Measurements from ENCODE around the gene AP1M1.

The AP1M1 gene

DNA sequence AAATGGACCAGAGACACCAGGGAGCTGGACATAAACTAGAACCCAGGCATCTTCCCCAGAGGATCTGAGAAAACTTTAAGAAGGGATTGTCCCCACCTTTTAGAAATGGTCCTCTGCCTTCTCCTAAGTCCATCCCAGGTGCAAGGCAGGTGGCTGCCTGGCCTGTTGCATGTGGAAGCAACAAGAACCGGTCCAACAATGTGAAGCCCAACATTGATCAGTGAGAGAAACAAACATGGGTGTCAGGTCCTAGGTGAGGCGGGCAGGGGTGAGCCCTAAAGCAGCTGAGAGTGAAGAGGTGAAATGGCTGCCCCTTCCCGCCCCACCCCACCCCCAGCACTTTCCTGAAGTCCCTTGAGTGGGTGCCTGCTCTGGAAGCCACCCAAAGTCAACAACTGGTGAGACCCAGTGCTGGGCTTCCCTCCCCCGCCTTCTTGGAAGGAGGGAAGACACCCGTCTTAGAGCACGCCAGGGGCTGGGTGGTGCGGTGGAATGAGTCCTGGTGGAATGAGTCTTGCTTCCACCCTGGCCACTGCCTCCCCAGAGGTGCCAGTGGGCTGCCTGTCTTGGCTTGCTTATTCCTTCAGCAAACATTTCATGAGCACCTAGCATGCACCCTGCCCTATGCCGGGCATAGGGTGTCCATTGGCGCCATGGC, 1.7 kb downstream of the AP1M1 start:
- Histone ChIP-seq H3K4me3 (ENCODE audit: low read depth, low read length) (no peak overlapping the region), H3K4me1 (peaks cover 14% of the 10 kb centered on the region), H3K36me3 (ENCODE audit: control insufficient read depth, insufficient read depth, low read length) (no peaks in the 10 kb centered on the region), H3K27ac (no peak overlapping the region), H3K27me3 (ENCODE audit: control insufficient read depth, insufficient read depth, low read length) (no peaks in the 10 kb centered on the region), H3K9ac (no peak overlapping the region), H2AFZ (no peak overlapping the region), H3K9me3 (ENCODE audit: control insufficient read depth, low read length) (no peaks in the 10 kb centered on the region), H3K4me2 (ENCODE audit: low read length) (no peak overlapping the region), H3K79me2 (peaks cover 13% of the 10 kb centered on the region)
- TF ChIP-seq CTCF (IDR thresholded peaks at IDR 0.05), result no peak

DNA sequence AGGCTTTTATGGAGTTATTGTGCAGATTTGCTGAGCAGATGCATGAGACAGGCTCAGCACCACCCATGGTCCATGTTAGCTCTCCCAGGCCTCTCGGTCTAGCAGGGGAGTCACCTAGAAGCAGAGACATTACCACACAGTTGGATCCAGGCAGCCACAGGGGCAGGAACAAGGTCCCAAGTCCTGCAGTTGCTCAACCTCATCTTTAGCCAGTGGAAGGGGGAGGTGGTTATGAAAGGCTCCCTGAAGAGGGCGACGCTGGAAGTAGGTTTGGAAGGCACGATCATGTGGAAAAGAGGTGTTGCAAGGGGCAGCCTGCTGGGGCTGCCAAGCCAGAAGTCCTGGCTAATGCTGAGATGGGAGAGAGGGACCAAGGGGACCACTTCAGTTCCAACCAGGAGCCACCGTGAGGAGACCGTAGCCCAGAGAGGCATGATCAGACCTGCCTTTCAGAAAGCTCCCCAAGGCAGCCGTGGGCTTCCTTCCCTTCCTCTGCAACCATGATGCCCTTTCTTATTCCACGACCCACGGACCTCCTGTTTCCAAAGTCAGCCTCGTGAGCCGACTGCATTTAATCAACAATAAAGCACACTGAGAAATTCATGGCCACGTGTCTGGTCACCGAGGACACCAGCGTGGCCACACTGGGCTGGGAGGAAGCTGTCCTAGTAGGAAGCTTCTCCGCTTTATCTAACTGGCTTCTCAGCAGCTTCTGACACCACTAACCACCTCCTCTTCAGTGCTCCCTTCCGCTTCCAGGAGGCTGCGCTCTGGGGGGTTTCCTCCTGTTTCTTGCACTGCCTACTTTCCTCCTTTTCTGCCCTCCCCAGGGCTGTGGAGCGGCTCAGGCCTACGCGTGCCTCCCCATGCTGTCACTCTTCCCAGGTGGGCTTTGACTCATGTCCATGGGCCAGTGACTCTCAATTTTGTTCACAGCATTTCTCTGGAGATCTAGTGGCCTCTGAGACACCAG, 2.6 kb downstream of the AP1M1 start:
- H3K27ac ChIP-seq, result no peak overlapping the region
- peaks cover 14% of the 10 kb centered on the region for H3K4me1 ChIP-seq
- H3K9ac ChIP-seq, result no peak overlapping the region

GRCh38 chr19:16201011-16201391, 3.3 kb downstream of the AP1M1 start:
- Histone ChIP-seq H3K27me3 (ENCODE audit: control insufficient read depth, insufficient read depth, low read length) (no peaks in the 10 kb centered on the region), H3K4me2 (ENCODE audit: low read length) (no peak overlapping the region), H3K4me3 (ENCODE audit: low read depth, low read length) (no peak overlapping the region), H3K9ac (no peak overlapping the region), H3K36me3 (ENCODE audit: control insufficient read depth, insufficient read depth, low read length) (no peaks in the 10 kb centered on the region), H3K4me1 (peaks cover 14% of the 10 kb centered on the region), H3K27ac (no peak overlapping the region), H3K9me3 (ENCODE audit: control insufficient read depth, low read length) (no peaks in the 10 kb centered on the region), H2AFZ (no peak overlapping the region), H3K79me2 (peaks cover 17% of the 10 kb centered on the region)
- TF ChIP-seq CTCF (IDR thresholded peaks at IDR 0.05), result no peak

More for the DNA sequence above, 2.6 kb downstream of the AP1M1 start:
- Histone ChIP-seq H3K4me3 (ENCODE audit: low read depth, low read length) (no peak overlapping the region), H3K4me2 (ENCODE audit: low read length) (no peak overlapping the region), H3K27me3 (ENCODE audit: control insufficient read depth, insufficient read depth, low read length) (no peaks in the 10 kb centered on the region), H3K9me3 (ENCODE audit: control insufficient read depth, low read length) (no peaks in the 10 kb centered on the region), H3K79me2 (peaks cover 13% of the 10 kb centered on the region), H2AFZ (no peak overlapping the region), H3K36me3 (ENCODE audit: control insufficient read depth, insufficient read depth, low read length) (no peaks in the 10 kb centered on the region)
- no peak for TF ChIP-seq CTCF (IDR thresholded peaks at IDR 0.05)

DNA sequence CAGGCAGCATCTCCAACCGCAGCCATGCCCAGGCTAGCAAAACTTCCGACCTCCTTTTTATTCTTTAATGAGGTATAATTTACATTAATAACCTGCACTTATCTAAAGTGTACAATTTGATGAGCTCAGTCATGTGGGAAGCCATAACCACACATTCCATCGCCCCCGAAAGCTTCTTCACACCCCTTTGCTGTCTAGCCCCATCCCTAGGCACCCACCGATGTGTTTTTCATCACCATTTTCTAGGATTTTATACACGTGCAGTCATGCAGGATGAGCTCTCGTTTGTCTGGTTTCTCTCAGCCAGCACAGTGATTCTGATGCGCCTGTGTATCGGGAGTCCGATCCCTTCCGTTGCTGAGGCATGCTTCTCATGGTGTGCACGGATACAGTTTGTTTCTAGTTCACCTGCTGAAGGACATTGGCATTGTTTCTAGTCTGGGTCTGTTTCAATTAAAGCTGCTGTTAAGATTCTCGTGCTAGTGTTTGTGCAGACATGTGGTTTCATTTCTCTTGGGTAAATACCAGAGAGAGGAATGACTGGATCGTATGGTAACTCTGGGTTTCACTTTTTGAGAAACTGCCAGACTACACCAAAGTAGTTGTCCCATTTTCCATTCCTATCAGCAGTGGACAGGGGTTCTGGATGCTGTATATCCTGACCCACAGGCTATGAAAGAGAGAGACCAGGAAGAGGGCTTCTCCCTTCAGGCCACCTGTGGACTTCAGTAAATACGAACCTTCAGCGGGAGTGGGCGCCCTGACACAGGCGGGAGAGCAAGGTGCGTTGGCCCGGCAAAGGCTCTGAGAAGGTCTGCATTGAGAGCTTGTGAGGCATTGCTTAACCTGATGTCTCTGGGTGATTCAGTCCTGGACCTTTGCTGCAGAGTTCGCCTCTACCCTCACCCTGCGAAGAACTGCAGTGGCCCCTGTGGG, 4.9 kb downstream of the AP1M1 start:
- Histone ChIP-seq H3K79me2 (peaks cover 13% of the 10 kb centered on the region), H3K4me3 (ENCODE audit: low read depth, low read length) (no peak overlapping the region), H3K36me3 (ENCODE audit: control insufficient read depth, insufficient read depth, low read length) (no peaks in the 10 kb centered on the region), H2AFZ (no peak overlapping the region), H3K9ac (no peak overlapping the region), H3K27me3 (ENCODE audit: control insufficient read depth, insufficient read depth, low read length) (no peaks in the 10 kb centered on the region), H3K27ac (no peak overlapping the region), H3K4me1 (peaks cover 8% of the 10 kb centered on the region), H3K9me3 (ENCODE audit: control insufficient read depth, low read length) (no peaks in the 10 kb centered on the region), H3K4me2 (ENCODE audit: low read length) (no peak overlapping the region)
- no peak for TF ChIP-seq CTCF (IDR thresholded peaks at IDR 0.05)

Data from parathyroid adenoma (tissue), 2 donors.